HEK293T (cell line): ENCODE measurements around the gene ITGAE.

ENCODE experiments used
- ARNT ChIP-seq: fragments of 450-650 bp; IDR thresholded peaks from 2 replicates; pipeline ENCODE4 v1.6.1; 2017; ENCODE audit warnings: mild to moderate bottlenecking
- BHLHE40 ChIP-seq: fragments of 450-650 bp; IDR thresholded peaks from 2 replicates; pipeline ENCODE4 v1.6.1; 2016; ENCODE audit warnings: mild to moderate bottlenecking, moderate library complexity, borderline replicate concordance
- CTBP1 ChIP-seq: fragments of 450-650 bp; IDR thresholded peaks from 2 replicates; pipeline ENCODE4 v1.6.1; 2016; ENCODE audit warnings: borderline replicate concordance
- ELF4 ChIP-seq: fragments of 450-650 bp; IDR thresholded peaks from 2 replicates; pipeline ENCODE4 v1.6.1; 2017; ENCODE audit warnings: antibody characterized with exemption
- FOXA1 ChIP-seq: fragments of 450-650 bp; IDR thresholded peaks from 2 replicates; pipeline ENCODE4 v1.6.1; 2016; ENCODE audit warnings: mild to moderate bottlenecking
- FOXK2 ChIP-seq: fragments of 450-650 bp; IDR thresholded peaks from 2 replicates; pipeline ENCODE4 v1.6.1; 2016; ENCODE audit warnings: mild to moderate bottlenecking
- FOXM1 ChIP-seq: fragments of 450-650 bp; IDR thresholded peaks from 2 replicates; pipeline ENCODE4 v1.6.1; 2017; ENCODE audit warnings: mild to moderate bottlenecking, borderline replicate concordance
- HDGF ChIP-seq: fragments of 450-650 bp; IDR thresholded peaks from 2 replicates; pipeline ENCODE4 v1.6.1; 2017; ENCODE audit warnings: antibody characterized with exemption, borderline replicate concordance
- LEF1 ChIP-seq: fragments of 450-650 bp; IDR thresholded peaks from 2 replicates; pipeline ENCODE4 v1.6.1; 2017; ENCODE audit warnings: mild to moderate bottlenecking, borderline replicate concordance
- NFRKB ChIP-seq: fragments of 450-650 bp; IDR thresholded peaks from 2 replicates; pipeline ENCODE4 v1.6.1; 2016; ENCODE audit warnings: mild to moderate bottlenecking, moderate library complexity
- SP1 ChIP-seq: fragments of 450-650 bp; IDR thresholded peaks from 2 replicates; pipeline ENCODE4 v1.6.1; 2017
- SUZ12 ChIP-seq: fragments of 450-650 bp; IDR thresholded peaks from 2 replicates; pipeline ENCODE4 v1.6.1; 2016; ENCODE audit warnings: mild to moderate bottlenecking
- TARDBP ChIP-seq: fragments of 450-650 bp; IDR thresholded peaks from 2 replicates; pipeline ENCODE4 v1.6.1; 2016
- ZNF384 ChIP-seq: fragments of 450-650 bp; IDR thresholded peaks from 2 replicates; pipeline ENCODE4 v1.6.1; 2016

- TF ChIP-seq ELF4: no peak
- TF ChIP-seq FOXK2: no peak
- no peak for TF ChIP-seq TARDBP
- no peak for TF ChIP-seq FOXA1
- TF ChIP-seq ZNF384: no peak
- TF ChIP-seq BHLHE40: no peak
- TF ChIP-seq SP1: no peak
- no peak for TF ChIP-seq FOXM1
- TF ChIP-seq CTBP1: no peak
- no peak for TF ChIP-seq ARNT
- no peak for TF ChIP-seq HDGF
- TF ChIP-seq SUZ12: no peak
- TF ChIP-seq LEF1: no peak
- no peak for TF ChIP-seq NFRKB
Observed at GRCh38 chr17:3803308-3803640, 2.3 kb upstream of the ITGAE start.
